MG63 (cell line): ENCODE data around the gene PTPRB. TPM values are rescaled to one million over a fixed set of nuclear protein-coding genes. Genes with fewer than 3 reads are reported as not detected.

Source experiments
- DNase-seq: peaks from one replicate; pipeline ENCODE4 v3.0.0-alpha.2; 2020
- H3K27me3 ChIP-seq: fragments of 250-450 bp; sonication (Bioruptor Pico); 2 replicates; pipeline ENCODE4 v1.5.1; 2020; ENCODE audit warnings: mild to moderate bottlenecking, moderate library complexity
- H3K36me3 ChIP-seq: fragments of 250-450 bp; sonication (Bioruptor Pico); 2 replicates; pipeline ENCODE4 v1.5.1; 2020; ENCODE audit warnings: mild to moderate bottlenecking, moderate library complexity
- H3K4me3 ChIP-seq: fragments of 250-450 bp; sonication (Bioruptor Pico); 2 replicates; pipeline ENCODE4 v1.5.1; 2020; ENCODE audit warnings: mild to moderate bottlenecking, moderate library complexity
- H3K9me3 ChIP-seq: fragments of 250-450 bp; sonication (Bioruptor Pico); 2 replicates; pipeline ENCODE4 v1.5.1; 2020; ENCODE audit warnings: mild to moderate bottlenecking, moderate library complexity
- total RNA-seq: library from RNA; depleted of rRNA; stranded (reverse); fragments of >200 nt; shearing (Covaris generic); gene quantifications from 2 replicates; pipeline ENCODE4 v1.2.3, GENCODE V29; 2014; ENCODE audit warnings: low replicate concordance

The PTPRB gene
- total RNA-seq, 1 experiment from 2014 or later: 1.1 TPM

DNA sequence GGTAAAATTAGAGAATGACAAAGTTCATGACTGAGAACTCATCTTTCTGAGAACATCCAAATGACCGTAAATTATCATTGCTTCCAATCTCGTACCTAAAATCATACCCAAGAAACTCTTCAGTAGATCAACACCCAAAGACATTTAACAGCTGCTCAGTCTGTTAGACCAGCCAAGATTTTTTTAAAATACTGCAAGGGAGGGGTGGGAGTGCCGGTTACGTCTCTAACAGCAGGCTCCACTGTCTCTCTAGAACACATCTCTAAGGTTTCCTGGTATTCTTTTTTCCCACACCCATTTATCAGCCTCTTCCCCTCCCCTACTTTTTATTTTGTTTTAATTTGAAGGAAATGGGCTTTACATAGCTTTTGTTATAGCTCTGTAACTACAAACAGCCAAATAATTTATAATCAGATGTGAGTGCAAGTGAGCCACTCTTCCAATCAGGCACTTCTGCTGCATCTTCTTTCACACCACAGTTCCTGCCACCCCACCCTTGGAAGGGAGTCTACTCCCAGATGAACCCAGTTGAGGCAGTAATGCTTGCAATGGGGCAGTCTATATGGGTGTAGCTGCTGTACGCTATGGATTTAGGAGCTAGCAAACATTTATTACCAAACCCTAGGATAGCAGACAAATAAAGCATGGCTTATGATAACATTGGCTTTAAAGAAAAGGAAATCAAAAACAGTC, 21.9 kb downstream of the PTPRB start:
- Histone ChIP-seq H3K36me3 (no peaks in the 10 kb centered on the region), H3K4me3 (no peak overlapping the region), H3K9me3 (no peaks in the 10 kb centered on the region), H3K27me3 (no peaks in the 10 kb centered on the region; the same call in 1 of the 2 replicates)
- no peak for DNase-seq

DNA sequence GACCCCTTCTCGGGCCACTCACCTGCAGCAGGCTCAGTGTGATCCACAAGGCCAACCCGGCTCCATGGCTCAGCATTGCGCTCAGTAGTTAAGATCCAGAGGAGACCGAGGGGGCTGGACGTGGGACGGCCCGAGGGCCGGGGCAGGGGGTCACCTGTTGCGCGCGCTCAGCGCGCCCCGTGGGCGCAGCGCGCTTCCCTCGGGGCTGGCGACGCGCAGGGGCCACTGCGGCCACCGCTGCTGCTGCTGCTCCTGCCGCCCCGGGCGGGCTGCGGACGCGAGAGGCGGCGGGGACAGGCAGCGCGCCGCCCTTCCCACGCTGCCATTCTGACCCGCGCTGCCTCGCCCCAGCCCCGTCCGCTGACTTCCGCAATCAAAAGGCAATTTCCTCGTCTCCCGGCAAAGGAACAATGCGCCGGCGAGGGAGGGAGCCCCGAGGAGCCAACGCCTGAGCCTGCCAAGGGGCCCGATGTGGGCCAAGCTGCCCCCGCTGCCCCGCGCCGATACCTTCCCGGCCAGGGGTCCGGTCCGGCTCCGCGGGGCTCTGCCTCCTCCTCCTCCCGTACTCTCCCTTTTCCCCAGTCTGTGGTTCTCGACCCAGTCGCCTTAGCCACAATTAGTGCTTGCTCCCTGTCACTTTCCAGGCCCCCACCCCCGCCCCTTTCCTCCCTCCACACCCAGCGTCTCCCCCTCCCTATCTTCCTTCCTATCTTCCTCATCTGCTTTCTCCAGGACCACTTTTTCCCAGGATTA, 27.3 kb downstream of the PTPRB start:
- Histone ChIP-seq H3K9me3 (no peaks in the 10 kb centered on the region), H3K36me3 (no peaks in the 10 kb centered on the region), H3K4me3 (peak overlapping the region; percentile 57), H3K27me3 (no peaks in the 10 kb centered on the region; the same call in 1 of the 2 replicates)
- DNase-seq: peak; percentile 60

DNA sequence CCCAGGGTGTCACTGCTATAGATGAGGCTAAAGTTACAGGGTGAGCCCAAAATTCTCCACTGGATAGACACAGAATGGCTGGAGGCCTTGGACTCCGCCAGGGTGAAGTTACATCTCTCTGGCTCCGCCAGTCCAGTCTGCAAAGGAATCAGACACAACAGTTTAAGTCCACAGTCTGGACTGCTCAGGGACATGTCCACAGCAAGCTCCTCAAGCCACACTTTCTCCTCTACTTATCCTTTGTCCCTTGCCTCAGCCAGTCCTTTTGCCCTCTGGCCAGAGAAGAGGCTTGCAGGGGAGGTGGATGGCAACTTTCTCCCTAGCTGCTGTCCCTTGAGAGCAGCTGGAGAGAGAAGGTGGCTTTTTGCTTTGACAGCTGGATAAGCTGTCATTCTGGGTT, 28.0 kb downstream of the PTPRB start:
- Histone ChIP-seq H3K4me3 (peak overlapping the region; percentile 57), H3K27me3 (no peaks in the 10 kb centered on the region; the same call in 1 of the 2 replicates), H3K36me3 (no peaks in the 10 kb centered on the region), H3K9me3 (no peaks in the 10 kb centered on the region)
- DNase-seq: no peak

DNA sequence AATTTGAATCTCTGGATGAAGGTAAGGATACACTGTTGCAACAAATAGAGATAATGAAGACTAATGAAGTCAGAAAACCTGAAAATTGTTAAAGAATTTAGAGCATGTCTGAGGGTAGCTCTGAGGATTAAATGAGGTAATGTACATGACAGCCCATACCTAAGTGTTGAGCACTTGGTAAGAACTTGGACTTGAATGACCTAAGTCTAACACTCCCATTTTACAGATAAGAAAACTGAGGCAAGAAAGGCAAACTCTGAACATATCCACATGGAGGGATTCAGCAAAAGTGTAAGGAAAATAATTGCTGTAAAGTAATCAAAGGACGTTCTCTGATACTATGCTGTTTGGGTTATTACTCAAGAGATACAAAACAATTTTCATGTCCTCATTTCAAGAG, 29.0 kb downstream of the PTPRB start:
- Histone ChIP-seq H3K36me3 (no peaks in the 10 kb centered on the region), H3K9me3 (no peaks in the 10 kb centered on the region), H3K27me3 (no peaks in the 10 kb centered on the region; the same call in 1 of the 2 replicates), H3K4me3 (no peak overlapping the region)
- DNase-seq: no peak

DNA sequence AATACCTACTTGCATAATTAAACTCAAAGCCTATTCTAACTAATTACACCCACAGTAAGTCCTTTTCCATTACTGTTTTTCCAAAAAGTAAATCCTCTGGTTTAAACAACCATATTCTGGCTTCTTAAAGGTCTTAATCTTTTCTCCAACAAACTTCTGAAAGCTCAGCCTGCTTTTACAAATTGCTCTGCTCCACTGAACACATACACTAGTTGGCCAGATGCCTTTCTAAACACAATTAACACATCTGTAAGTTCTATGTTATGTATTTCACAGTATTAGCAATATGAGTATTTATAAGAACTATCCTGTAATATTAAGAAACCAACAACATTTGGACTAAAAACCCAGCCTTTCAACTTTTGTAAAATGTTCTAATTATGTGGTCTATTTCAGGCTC, 30.1 kb downstream of the PTPRB start:
- Histone ChIP-seq H3K4me3 (no peak overlapping the region), H3K9me3 (no peaks in the 10 kb centered on the region), H3K36me3 (no peaks in the 10 kb centered on the region), H3K27me3 (no peaks in the 10 kb centered on the region; the same call in 1 of the 2 replicates)
- DNase-seq: no peak

DNA sequence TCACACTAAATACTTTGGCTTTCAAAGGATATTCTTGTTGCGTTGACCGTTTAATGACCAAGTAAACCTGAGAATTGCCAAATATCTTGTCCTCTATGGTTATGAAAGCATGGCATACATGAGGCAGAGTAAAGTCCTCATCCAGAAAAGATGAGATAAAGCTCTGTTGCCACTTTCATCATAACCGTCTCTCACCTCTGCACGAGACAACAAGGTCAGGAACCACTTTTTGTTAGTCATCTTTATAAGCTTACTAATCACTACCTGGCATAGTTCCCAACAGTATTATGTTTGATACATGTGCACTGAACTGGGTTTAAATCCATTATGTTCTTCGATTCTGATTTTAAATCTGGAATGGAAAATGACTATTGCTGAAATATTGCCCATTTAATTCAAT, 31.3 kb downstream of the PTPRB start:
- Histone ChIP-seq H3K9me3 (no peaks in the 10 kb centered on the region), H3K27me3 (no peaks in the 10 kb centered on the region; the same call in 1 of the 2 replicates), H3K36me3 (no peaks in the 10 kb centered on the region), H3K4me3 (no peak overlapping the region)
- DNase-seq: peak; percentile 5

DNA sequence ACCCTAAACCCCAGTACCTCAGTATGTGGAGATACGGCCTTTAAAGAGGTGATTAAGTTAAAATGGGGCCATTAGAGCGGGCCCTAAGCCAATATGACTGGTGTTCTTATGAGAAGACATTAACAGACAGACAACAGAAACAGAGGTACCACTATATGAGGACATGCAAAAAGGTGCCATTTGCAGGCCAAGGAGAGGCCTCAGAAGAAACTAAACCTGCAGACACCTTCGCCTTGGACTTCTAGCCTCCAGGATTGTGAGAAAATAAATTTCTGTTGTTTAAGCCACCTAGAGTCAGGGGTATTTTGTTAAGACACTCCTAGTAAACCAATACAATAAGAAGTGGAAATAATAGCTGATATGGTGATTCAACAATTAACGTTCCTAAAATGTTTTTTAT, 32.6 kb downstream of the PTPRB start:
- Histone ChIP-seq H3K27me3 (no peaks in the 10 kb centered on the region), H3K9me3 (no peaks in the 10 kb centered on the region), H3K36me3 (no peaks in the 10 kb centered on the region), H3K4me3 (no peak overlapping the region)
- DNase-seq: no peak

DNA sequence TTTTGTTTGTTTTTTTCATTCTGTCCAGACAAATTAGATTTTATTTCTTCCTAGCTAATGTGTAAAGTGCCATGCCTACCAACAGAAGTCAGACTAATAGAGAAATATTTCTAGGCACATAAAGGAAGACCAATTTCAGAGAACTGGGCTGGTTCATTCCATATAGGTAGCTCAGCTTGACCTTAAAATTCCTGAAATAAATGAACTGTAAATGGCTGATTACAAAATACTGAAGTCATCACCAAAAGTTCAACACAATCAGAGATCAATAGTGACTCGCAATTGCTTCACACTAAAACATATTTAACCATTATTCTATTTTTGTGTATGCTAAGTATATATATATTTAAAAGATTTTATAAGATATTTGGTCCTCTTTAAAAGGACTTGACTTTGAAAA, 34.2 kb downstream of the PTPRB start:
- H3K4me3 ChIP-seq: no peak overlapping the region
- H3K9me3 ChIP-seq: no peaks in the 10 kb centered on the region
- DNase-seq: no peak
- no peaks in the 10 kb centered on the region for H3K27me3 ChIP-seq
- H3K36me3 ChIP-seq: no peaks in the 10 kb centered on the region

DNA sequence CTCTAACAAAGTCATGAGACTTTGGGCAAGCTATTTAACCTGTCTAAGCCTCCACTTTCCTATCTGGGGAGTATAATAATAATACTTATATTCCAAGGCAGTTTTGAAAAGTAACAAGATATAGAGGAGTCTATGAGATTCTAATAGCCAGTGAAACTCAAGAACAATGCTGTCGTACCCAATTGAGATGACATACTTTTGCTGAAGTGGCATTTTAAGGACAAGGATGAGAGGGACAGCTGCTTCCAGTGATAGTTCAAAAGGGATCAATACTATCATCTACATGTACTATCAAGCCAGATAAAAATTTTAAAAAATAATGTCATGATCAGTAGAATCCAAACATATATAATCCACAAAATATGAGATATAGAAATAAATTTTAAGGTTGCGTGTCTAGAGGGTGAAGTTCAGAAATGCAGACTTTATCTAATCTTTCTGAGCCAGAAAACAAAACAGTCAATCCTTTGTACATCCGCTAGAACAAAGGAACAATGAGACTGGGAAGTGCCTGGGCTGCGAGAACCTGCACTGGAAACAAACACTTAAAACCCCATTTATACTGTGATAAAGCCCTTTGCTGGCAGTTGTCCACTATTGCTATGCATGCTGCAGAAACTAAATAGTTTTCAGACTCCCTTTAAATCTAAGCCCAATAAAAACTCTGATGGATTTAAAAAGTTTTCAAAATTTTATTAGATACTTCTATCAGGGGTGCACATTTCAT, 38.6 kb downstream of the PTPRB start:
- Histone ChIP-seq H3K4me3 (no peak overlapping the region), H3K36me3 (no peaks in the 10 kb centered on the region), H3K9me3 (no peaks in the 10 kb centered on the region), H3K27me3 (no peaks in the 10 kb centered on the region)
- DNase-seq: no peak

DNA sequence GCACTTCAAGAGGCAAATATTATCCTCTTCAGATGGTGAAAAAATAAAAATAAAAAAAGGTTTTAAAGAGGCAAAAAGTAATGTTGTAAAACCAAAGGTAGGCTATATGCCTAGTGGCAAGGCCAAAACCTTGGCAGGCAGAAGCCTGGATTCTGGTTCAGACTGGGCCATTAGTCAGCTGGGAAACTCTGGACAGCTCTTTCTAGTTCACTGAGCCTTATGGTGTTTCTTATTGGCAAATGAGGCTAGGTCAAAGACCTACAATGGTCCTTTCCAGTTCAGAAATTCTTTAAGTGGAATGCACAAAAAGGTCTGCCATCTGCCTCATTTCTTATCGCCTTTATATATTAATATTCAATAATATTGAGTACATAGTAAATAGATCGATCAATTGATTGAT, 44.6 kb downstream of the PTPRB start:
- Histone ChIP-seq H3K4me3 (no peak overlapping the region), H3K36me3 (no peaks in the 10 kb centered on the region), H3K27me3 (no peaks in the 10 kb centered on the region), H3K9me3 (no peaks in the 10 kb centered on the region)
- DNase-seq: no peak

DNA sequence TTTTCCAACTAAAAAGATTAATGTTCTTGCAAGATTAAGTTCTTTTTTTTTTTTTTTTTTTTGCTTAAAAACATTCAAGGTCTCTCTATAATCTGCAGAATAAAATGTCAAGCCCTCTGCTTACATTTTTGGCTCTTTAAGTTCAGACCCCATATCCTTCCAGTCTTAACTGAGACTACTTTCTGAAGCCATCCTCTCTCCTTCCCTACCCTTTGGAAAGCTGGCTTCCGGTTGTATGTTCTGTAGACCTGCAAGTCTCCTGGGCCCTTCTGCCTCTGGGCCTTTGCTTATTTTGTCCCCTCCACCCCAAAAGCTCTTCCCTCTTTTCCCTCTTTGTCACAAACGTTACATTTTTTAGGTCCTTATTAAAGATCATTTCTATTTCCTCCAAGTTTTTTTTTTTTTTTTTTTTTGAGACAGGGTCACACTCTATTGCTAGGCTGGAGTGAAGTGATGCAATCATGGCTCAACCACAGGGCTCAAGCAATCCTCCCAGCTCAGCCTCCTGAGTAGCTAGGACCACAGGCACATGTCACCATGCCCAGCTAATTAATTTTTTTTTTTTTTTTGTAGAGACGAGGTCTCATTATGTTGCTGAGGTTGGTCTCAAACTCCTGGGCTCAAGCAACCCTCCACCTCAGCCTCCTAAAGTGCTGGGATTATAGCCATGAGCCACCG, 46.5 kb downstream of the PTPRB start:
- Histone ChIP-seq H3K4me3 (no peak overlapping the region), H3K9me3 (no peaks in the 10 kb centered on the region), H3K27me3 (no peaks in the 10 kb centered on the region), H3K36me3 (no peaks in the 10 kb centered on the region)
- DNase-seq: no peak

DNA sequence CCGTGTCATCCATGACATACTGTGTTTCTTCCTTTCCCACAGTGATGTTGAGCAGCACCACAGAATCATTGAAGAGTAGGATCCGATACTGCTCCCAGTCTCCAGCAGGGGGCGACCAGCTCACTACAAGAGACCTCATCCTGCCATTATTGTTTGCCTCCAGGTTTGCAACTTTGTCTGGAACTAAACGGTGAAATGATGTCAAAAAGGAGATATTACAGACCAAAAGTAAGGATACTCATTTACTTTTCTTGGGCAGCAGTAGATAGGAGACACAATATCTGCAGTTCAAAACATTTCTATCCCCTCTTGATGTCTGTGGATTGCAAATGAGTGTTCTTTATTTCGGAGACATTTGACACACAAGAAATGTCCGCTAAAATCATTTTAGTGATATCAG, 47.2 kb downstream of the PTPRB start:
- H3K27me3 ChIP-seq: no peaks in the 10 kb centered on the region
- no peaks in the 10 kb centered on the region for H3K9me3 ChIP-seq
- no peaks in the 10 kb centered on the region for H3K36me3 ChIP-seq
- peak; percentile 51 for DNase-seq
- H3K4me3 ChIP-seq: no peak overlapping the region

DNA sequence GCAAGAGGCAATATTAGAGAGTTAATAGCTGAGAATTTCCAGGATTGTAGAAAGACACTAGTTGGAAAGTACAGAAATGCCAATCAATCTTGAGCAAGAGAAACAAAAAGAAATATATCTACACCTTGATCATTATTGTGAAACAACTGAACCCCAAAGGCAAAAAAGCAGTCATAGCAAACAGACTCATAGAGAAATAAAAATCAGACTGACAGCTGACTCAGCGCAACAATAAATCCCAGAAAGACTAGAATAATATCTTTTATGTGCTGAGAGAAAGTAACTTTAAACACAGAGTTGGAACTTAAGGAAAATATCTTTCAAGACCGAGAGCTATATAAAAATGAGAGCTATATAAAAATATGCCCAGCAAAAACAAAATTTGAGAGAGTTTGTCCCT, 52.9 kb downstream of the PTPRB start:
- Histone ChIP-seq H3K4me3 (no peak overlapping the region), H3K9me3 (peaks cover 3% of the 10 kb centered on the region; the same call in 1 of the 2 replicates), H3K27me3 (no peaks in the 10 kb centered on the region), H3K36me3 (no peaks in the 10 kb centered on the region)
- DNase-seq: no peak

DNA sequence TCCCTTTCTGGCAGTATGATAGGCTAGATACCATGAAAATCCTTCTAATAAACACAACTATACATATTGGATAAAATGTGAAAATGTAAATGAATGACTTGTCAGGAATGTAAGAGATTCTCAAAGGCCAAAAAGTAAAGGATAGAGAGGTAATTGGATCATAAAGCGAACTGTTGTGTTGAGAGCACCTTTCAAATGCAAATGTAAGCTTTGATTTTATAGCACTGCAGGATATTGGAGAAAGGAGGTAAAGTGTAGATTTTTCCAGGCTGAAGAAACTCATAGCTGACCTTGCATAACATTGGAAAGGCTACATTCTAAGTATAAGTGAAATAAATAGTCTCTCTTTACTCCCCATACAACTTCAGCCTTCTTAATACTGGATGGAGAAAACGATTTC, 54.0 kb downstream of the PTPRB start:
- DNase-seq: no peak
- H3K36me3 ChIP-seq: no peaks in the 10 kb centered on the region
- no peak overlapping the region for H3K4me3 ChIP-seq
- peaks cover 3% of the 10 kb centered on the region; the same call in 1 of the 2 replicates for H3K9me3 ChIP-seq
- H3K27me3 ChIP-seq: no peaks in the 10 kb centered on the region

DNA sequence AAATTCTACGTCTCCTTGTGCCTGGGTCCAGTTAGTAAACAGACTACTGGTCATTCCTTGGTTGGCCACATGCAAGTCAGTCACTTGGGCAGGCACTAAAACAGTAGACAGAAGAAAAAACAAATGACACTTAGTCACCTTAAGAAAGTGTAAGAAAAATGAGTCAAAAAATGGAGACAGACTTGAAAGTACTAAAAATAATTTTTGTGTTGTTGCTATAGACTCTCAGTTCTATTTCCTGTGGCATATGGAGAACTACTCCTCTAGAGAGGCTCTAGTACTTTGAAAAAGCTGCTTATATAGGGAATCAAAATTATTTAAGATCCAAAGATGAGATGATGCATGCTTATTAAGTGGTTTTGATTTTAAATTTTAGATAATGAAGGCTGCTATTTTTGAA, 56.0 kb downstream of the PTPRB start:
- H3K36me3 ChIP-seq: no peaks in the 10 kb centered on the region
- H3K4me3 ChIP-seq: no peak overlapping the region
- H3K27me3 ChIP-seq: no peaks in the 10 kb centered on the region
- no peak for DNase-seq
- peaks cover 3% of the 10 kb centered on the region; the same call in 1 of the 2 replicates for H3K9me3 ChIP-seq

DNA sequence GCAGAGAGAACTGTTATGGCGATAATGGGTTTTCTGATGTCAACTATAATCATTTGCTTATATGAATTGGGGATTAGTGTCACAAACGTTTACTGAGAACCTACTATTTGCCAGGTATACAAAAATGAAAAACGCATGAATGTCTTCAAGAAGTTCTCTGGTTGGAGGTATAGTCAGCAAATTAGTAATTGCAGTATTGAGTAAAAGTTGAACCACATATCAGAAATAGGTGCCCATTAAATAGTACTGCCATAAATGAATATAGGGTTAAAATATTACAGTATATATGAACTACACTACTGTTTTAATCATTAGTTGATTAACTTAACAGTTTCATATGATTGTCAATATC, 60.0 kb downstream of the PTPRB start:
- Histone ChIP-seq H3K4me3 (no peak overlapping the region), H3K9me3 (no peaks in the 10 kb centered on the region), H3K27me3 (no peaks in the 10 kb centered on the region), H3K36me3 (no peaks in the 10 kb centered on the region)
- no peak for DNase-seq
